CMK (cell line): Measurements from ENCODE around the gene AK4.

Experiments
- DNase-seq: peaks from one replicate; pipeline ENCODE4 v3.0.0-alpha.2; 2010; ENCODE audit warnings: low read depth

AK4 gene

DNA sequence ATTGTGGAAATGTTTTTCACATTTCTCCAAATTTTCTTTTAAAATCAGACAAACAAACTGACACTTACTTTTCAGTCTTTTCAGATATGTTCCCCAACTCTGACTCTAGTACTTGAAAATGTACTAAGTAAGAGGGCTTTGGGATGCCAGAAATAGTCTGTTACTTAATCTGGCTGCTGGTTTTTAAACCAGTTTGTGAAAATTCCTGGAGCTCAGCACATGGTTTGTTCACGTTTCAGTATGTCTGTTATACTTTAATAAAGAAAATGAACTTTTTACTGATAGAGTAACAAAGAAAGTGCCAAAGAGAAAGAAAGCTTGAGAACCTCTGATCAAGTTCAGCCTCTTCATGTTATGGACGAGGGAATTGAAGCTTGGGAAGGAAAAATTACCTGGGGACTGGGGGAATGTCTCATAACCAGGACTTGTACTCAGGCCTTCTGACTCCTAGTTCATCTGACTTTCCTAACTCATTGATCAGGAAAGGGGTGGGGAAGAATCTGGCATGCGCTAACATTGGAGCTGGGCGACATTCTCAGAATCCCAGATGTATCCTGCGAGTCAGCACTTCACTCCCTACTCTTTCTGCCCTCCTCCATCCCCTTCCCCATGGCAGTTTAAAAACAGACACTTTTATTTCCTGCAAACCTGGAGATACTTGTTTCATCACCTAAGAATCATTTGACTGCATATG lies 130.5 kb downstream of the AK4 start:
- DNase-seq = no peak

- no peak for DNase-seq
Measured at GRCh38 chr1:65279070-65279779, 131.2 kb downstream of the AK4 start.
